Omental fat pad (tissue), 4 donors: ENCODE results near the gene DENND1A. TPM values are rescaled to one million over a fixed set of nuclear protein-coding genes. Genes with fewer than 3 reads are reported as not detected.

Experiments
- ATAC-seq: fragments of 150-250 bp; one replicate; pipeline ENCODE4 v1.9.1; 2016; ENCODE audit warnings: mild to moderate bottlenecking, moderate library complexity; ENCODE audit not compliant: low FRiP score
- DNase-seq: peaks from one replicate; pipeline ENCODE4 v3.0.0-alpha.2; 2019; ENCODE audit warnings: low spot score
- total RNA-seq, 4 donors: library from RNA; depleted of rRNA; stranded (reverse); fragments of >200 nt; gene quantifications; one replicate each; pipeline ENCODE4 v1.1.0, GENCODE V29; 2016
- TF ChIP-seq, protein P1 (sequence below), 3 donors: fragments of 450-650 bp; IDR thresholded peaks; one replicate each; pipeline ENCODE4 v1.5.1; 2016 to 2017; ENCODE audit warnings: antibody characterized with exemption in 3 of 3, mild to moderate bottlenecking in 3 of 3, moderate library complexity in 2 of 3

The DENND1A gene
- total RNA-seq, 4 donors from 2014 or later: 15.2 to 22.8 (median 20.7) TPM

- DNase-seq: no peak
- TF ChIP-seq, protein P1, sequence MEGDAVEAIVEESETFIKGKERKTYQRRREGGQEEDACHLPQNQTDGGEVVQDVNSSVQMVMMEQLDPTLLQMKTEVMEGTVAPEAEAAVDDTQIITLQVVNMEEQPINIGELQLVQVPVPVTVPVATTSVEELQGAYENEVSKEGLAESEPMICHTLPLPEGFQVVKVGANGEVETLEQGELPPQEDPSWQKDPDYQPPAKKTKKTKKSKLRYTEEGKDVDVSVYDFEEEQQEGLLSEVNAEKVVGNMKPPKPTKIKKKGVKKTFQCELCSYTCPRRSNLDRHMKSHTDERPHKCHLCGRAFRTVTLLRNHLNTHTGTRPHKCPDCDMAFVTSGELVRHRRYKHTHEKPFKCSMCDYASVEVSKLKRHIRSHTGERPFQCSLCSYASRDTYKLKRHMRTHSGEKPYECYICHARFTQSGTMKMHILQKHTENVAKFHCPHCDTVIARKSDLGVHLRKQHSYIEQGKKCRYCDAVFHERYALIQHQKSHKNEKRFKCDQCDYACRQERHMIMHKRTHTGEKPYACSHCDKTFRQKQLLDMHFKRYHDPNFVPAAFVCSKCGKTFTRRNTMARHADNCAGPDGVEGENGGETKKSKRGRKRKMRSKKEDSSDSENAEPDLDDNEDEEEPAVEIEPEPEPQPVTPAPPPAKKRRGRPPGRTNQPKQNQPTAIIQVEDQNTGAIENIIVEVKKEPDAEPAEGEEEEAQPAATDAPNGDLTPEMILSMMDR (IDR thresholded peaks at IDR 0.05): no peak
- no peak for ATAC-seq
Measured at GRCh38 chr9:123544007-123544827, 385.7 kb downstream of the DENND1A start.

- ATAC-seq: no peak
- TF ChIP-seq, protein P1 (IDR thresholded peaks at IDR 0.05): no peak
- no peak for DNase-seq
Measured at GRCh38 chr9:123543492-123543891, 386.4 kb downstream of the DENND1A start.

GRCh38 chr9:123542435-123543225 is 387.3 kb downstream of the DENND1A start:
- no peak for ATAC-seq
- TF ChIP-seq, protein P1 (IDR thresholded peaks at IDR 0.05): no peak

GRCh38 chr9:123541411-123541810 is 388.5 kb downstream of the DENND1A start:
- TF ChIP-seq, protein P1 (IDR thresholded peaks at IDR 0.05): no peak
- ATAC-seq (no peak), DNase-seq (no peak)

More at GRCh38 chr9:123542435-123543225, 387.3 kb downstream of the DENND1A start:
- no peak for DNase-seq

GRCh38 chr9:123540457-123540856 is 389.5 kb downstream of the DENND1A start:
- ATAC-seq: no peak

GRCh38 chr9:123537809-123538208 is 392.1 kb downstream of the DENND1A start:
- DNase-seq: no peak
- TF ChIP-seq, protein P1 (IDR thresholded peaks at IDR 0.05): no peak
- no peak for ATAC-seq

More at GRCh38 chr9:123540457-123540856, 389.5 kb downstream of the DENND1A start:
- TF ChIP-seq, protein P1 (IDR thresholded peaks at IDR 0.05): no peak
- DNase-seq: no peak
